Trophoblast cell (in vitro differentiated cells and primary cell): Measurements from ENCODE around the gene PRKAA1.
A peak's percentile ranks its signal among the peaks of the same experiment; 100 is the strongest.
"Not testable (repeated sequence)": the region's sequence is repeated elsewhere in the genome, so short reads cannot be mapped to it uniquely, and the experiment has no call there.

Experiments used
- DNase-seq, 2 donors: peaks; one replicate each; pipeline ENCODE4 v3.0.0-alpha.2; 2016
- H2AFZ ChIP-seq: 2 replicates; pipeline ENCODE4 v1.6.1; 2013; ENCODE audit warnings: low read length, moderate library complexity, mild to moderate bottlenecking; ENCODE audit not compliant: insufficient read depth, poor library complexity
- H2AK5ac ChIP-seq: 2 replicates; pipeline ENCODE4 v1.6.1; 2013; ENCODE audit warnings: mild to moderate bottlenecking, low read length
- H2BK120ac ChIP-seq: 2 replicates; pipeline ENCODE4 v1.6.1; 2013; ENCODE audit warnings: low read length, mild to moderate bottlenecking, moderate library complexity; ENCODE audit not compliant: insufficient read depth, poor library complexity
- H2BK12ac ChIP-seq: 2 replicates; pipeline ENCODE4 v1.6.1; 2013; ENCODE audit warnings: mild to moderate bottlenecking, low read length, moderate library complexity
- H2BK5ac ChIP-seq: 2 replicates; pipeline ENCODE4 v1.6.1; 2013; ENCODE audit warnings: low read length, low read depth, moderate library complexity, mild to moderate bottlenecking; ENCODE audit not compliant: poor library complexity
- H3K14ac ChIP-seq: 2 replicates; pipeline ENCODE4 v1.6.1; 2013; ENCODE audit warnings: mild to moderate bottlenecking, low read length
- H3K18ac ChIP-seq: 2 replicates; pipeline ENCODE4 v1.6.1; 2013; ENCODE audit warnings: mild to moderate bottlenecking, low read length
- H3K23ac ChIP-seq: 2 replicates; pipeline ENCODE4 v1.6.1; 2013; ENCODE audit warnings: low read length
- H3K27ac ChIP-seq: 2 replicates; pipeline ENCODE4 v1.5.1; 2013; ENCODE audit warnings: low read depth, mild to moderate bottlenecking, inconsistent platforms, low read length, moderate library complexity
- H3K27me3 ChIP-seq: 2 replicates; pipeline ENCODE4 v1.6.1; 2013; ENCODE audit warnings: inconsistent platforms, mild to moderate bottlenecking, low read length, moderate library complexity; ENCODE audit not compliant: insufficient read depth
- H3K36me3 ChIP-seq, 2 experiments: 1 replicate in 1 of 2; 2 replicates in 1 of 2; pipeline ENCODE4 v1.6.1; 2013; ENCODE audit warnings: low read length in 2 of 2, mild to moderate bottlenecking in 2 of 2, moderate library complexity in 1 of 2; ENCODE audit not compliant: insufficient read depth in 2 of 2, control insufficient read depth in 1 of 2
- H3K4ac ChIP-seq: 2 replicates; pipeline ENCODE4 v1.6.1; 2013; ENCODE audit warnings: low read depth, mild to moderate bottlenecking, low read length, moderate library complexity
- H3K4me1 ChIP-seq, 2 experiments: 1 replicate in 1 of 2; 2 replicates in 1 of 2; pipeline ENCODE4 v1.6.1; 2013; ENCODE audit warnings: low read length in 2 of 2, mild to moderate bottlenecking in 2 of 2, moderate library complexity in 1 of 2; ENCODE audit not compliant: insufficient read depth in 2 of 2, control insufficient read depth in 1 of 2
- H3K4me2 ChIP-seq: 2 replicates; pipeline ENCODE4 v1.6.1; 2013; ENCODE audit warnings: inconsistent platforms, mild to moderate bottlenecking, low read length, moderate library complexity
- H3K4me3 ChIP-seq: 2 replicates; pipeline ENCODE4 v1.5.1; 2013; ENCODE audit warnings: mild to moderate bottlenecking, low read depth, low read length, inconsistent platforms
- H3K79me1 ChIP-seq: one replicate; pipeline ENCODE4 v1.6.1; 2013; ENCODE audit warnings: low read length
- H3K79me2 ChIP-seq: 2 replicates; pipeline ENCODE4 v1.6.1; 2013; ENCODE audit warnings: low read length, mild to moderate bottlenecking; ENCODE audit not compliant: control insufficient read depth, insufficient read depth, poor library complexity
- H3K9ac ChIP-seq: 2 replicates; pipeline ENCODE4 v1.6.1; 2013; ENCODE audit warnings: mild to moderate bottlenecking, low read length
- H3K9me3 ChIP-seq: 2 replicates; pipeline ENCODE4 v1.6.1; 2013; ENCODE audit warnings: low read depth, mild to moderate bottlenecking, control low read depth, inconsistent platforms, low read length; ENCODE audit not compliant: insufficient read depth
- H4K12ac ChIP-seq: 2 replicates; pipeline ENCODE4 v1.6.1; 2013; ENCODE audit warnings: low read depth, mild to moderate bottlenecking, low read length, moderate library complexity
- H4K8ac ChIP-seq: 2 replicates; pipeline ENCODE4 v1.6.1; 2013; ENCODE audit warnings: low read depth, mild to moderate bottlenecking, low read length, moderate library complexity
- H4K91ac ChIP-seq: one replicate; pipeline ENCODE4 v1.6.1; 2013; ENCODE audit warnings: low read depth, mild to moderate bottlenecking, low read length, moderate library complexity
- WGBS: extraction: QIAGEN DNeasy Blood & Tissue Kit; methylation state at CpG from one replicate; pipeline ENCODE4 v1.1.7; 2013; ENCODE audit warnings: missing lambda C conversion rate; ENCODE audit not compliant: insufficient read length, insufficient coverage; ENCODE audit errors: extremely low coverage; 5-methylcytosine and 5-hydroxymethylcytosine counted together

PRKAA1 gene

DNA sequence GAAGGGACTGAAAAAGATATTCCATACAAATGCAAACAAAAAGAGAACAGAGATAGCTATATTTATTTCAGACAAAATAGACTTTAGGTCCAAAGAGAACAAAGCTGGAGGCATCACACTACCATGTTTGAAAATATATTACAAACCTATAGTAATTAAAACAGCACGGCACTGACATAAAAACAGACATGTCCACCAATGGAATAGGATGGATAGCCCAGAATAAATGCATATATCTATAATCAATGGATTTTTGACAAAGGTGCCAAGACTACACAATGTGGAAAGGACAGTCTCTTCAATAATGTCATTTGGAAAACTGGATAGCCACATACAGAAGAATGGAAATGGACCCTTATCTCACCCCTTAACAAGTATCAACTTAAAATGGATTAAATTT, 10.2 kb downstream of the PRKAA1 start:
- no peak for DNase-seq
- Histone ChIP-seq H3K4me1 (no peaks in the 10 kb centered on the region), H2AK5ac (no peak overlapping the region), H3K23ac (no peak overlapping the region), H3K27me3 (no peaks in the 10 kb centered on the region), H3K4me3 (no peak overlapping the region), H2BK120ac (no peak overlapping the region), H3K27ac (no peak overlapping the region), H4K8ac (no peak overlapping the region), H3K14ac (no peak overlapping the region), H3K9ac (no peak overlapping the region), H2AFZ (no peak overlapping the region), H3K79me2 (no peaks in the 10 kb centered on the region), H3K79me1 (no peaks in the 10 kb centered on the region), H3K36me3 (peaks cover 0 to 2% of the 10 kb centered on the region in 2 experiments), H2BK5ac (no peak overlapping the region), H3K4ac (no peak overlapping the region), H4K91ac (no peak overlapping the region), H3K18ac (no peak overlapping the region), H2BK12ac (no peak overlapping the region), H4K12ac (no peak overlapping the region), H3K9me3 (no peaks in the 10 kb centered on the region), H3K4me2 (no peak overlapping the region)
- no CpG with 5 or more reads among the region's 1 CpG for WGBS

DNA sequence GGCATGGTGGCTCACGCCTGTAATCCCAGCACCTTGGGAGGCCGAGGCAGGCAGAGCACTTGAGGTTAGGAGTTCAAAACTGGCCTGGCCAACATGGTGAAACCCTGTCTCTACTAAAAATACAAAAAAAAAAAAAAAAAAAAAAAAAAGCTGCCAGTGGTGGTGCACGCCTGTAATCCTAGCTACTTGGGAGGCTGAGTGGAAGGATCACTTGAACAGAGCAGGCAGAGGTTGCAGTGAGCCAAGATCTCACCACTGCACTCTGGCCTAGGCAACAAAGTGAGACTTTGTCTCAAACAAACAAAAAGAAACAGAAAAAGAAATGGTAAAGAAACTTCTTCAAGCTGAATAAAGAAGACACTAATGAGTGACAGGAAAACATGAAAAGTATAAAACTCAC, 11.5 kb downstream of the PRKAA1 start:
- DNase-seq, H2AK5ac ChIP-seq: not testable (repeated sequence)
- no CpG with 5 or more reads among the region's 3 CpGs for WGBS

DNA sequence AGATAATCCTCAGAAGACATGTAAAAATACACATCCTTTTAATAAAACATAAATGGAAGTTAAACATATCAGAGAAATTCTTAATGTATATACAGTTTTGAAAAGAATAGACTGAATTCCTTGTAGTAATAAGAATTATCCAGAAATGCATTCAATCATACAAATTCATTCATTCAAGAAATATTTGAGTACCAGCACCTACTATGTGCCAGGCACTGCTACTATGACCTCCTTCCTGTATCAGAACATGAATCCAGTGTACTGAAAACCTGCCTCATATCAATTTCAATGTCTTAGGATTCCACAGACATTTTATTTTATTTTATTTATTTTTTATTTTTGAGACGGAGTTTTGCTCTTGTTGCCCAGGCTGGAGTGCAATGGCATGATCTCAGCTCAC, 13.3 kb downstream of the PRKAA1 start:
- Histone ChIP-seq H3K27ac (no peak overlapping the region), H4K8ac (no peak overlapping the region), H3K4me2 (no peak overlapping the region)

More for the DNA sequence above, 11.5 kb downstream of the PRKAA1 start:
- not testable (repeated sequence) for H3K36me3 ChIP-seq, H3K4ac ChIP-seq, H2BK5ac ChIP-seq, H3K9me3 ChIP-seq, H3K4me3 ChIP-seq, H3K4me1 ChIP-seq, H4K91ac ChIP-seq, H2BK120ac ChIP-seq, H2AFZ ChIP-seq, H3K14ac ChIP-seq, H3K79me2 ChIP-seq, H3K4me2 ChIP-seq, H3K18ac ChIP-seq, H3K79me1 ChIP-seq, H4K8ac ChIP-seq, H3K27me3 ChIP-seq, H2BK12ac ChIP-seq, H3K23ac ChIP-seq, H3K27ac ChIP-seq, H3K9ac ChIP-seq, H4K12ac ChIP-seq

DNA sequence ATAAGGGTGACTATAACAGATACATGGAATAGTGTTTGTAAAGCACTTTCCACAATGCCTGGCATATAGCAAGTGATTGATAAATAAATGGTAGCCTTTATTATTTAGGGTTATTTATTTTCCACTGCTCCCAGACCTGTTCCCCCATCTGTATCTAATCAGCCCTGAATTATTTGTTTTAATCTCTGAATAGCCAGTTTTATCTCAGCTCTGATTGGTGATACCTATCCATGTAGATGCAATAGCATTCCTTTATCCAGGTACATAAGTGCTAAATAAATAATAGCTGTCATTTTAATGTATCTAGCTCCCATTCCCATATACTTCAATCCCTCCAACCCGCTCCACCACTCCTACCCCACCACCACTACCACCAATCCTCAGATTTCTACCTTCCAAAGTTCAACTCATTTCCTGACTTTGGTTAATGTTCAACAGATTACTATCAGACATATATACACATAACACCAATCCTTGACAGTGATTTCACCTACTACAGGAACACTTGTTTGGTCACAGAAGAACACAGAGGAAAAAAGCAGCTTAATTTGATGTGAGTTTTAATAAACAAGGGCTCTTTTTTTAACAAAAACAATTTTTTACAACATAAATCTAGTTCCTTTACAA, 14.0 kb downstream of the PRKAA1 start:
- H3K4me3 ChIP-seq = no peak overlapping the region
- H3K27me3 ChIP-seq = no peaks in the 10 kb centered on the region
- no peak overlapping the region for H2AFZ ChIP-seq
- 100% methylated on average over 1 of the region's 1 CpG for WGBS
- peaks cover 3% of the 10 kb centered on the region for H3K79me2 ChIP-seq
- H4K8ac ChIP-seq = no peak overlapping the region
- peaks cover 0 to 2% of the 10 kb centered on the region in 2 experiments for H3K36me3 ChIP-seq
- no peak overlapping the region for H4K12ac ChIP-seq
- H3K14ac ChIP-seq = no peak overlapping the region
- H3K9me3 ChIP-seq = no peaks in the 10 kb centered on the region
- H3K23ac ChIP-seq = no peak overlapping the region
- H3K27ac ChIP-seq = no peak overlapping the region
- peaks cover 0 to 2% of the 10 kb centered on the region in 2 experiments for H3K4me1 ChIP-seq
- H3K4ac ChIP-seq = peak overlapping the region; percentile 62
- no peak overlapping the region for H2BK5ac ChIP-seq
- no peak overlapping the region for H4K91ac ChIP-seq
- H3K4me2 ChIP-seq = no peak overlapping the region
- H2BK120ac ChIP-seq = no peak overlapping the region
- H3K18ac ChIP-seq = no peak overlapping the region
- H3K9ac ChIP-seq = no peak overlapping the region
- H2BK12ac ChIP-seq = no peak overlapping the region
- H3K79me1 ChIP-seq = no peaks in the 10 kb centered on the region
- H2AK5ac ChIP-seq = no peak overlapping the region
- DNase-seq = no peak

More for the DNA sequence above, 13.3 kb downstream of the PRKAA1 start:
- Histone ChIP-seq H3K79me2 (peaks cover 3% of the 10 kb centered on the region), H3K23ac (no peak overlapping the region), H3K79me1 (no peaks in the 10 kb centered on the region), H2AK5ac (no peak overlapping the region), H3K9ac (no peak overlapping the region), H3K4ac (no peak overlapping the region), H3K4me3 (no peak overlapping the region), H3K36me3 (peaks cover 0 to 2% of the 10 kb centered on the region in 2 experiments), H4K91ac (no peak overlapping the region), H2BK12ac (no peak overlapping the region), H3K4me1 (peaks cover 0 to 2% of the 10 kb centered on the region in 2 experiments), H2BK5ac (no peak overlapping the region), H3K9me3 (no peaks in the 10 kb centered on the region), H3K18ac (no peak overlapping the region), H2AFZ (no peak overlapping the region), H3K14ac (no peak overlapping the region), H3K27me3 (no peaks in the 10 kb centered on the region), H4K12ac (no peak overlapping the region), H2BK120ac (no peak overlapping the region)
- WGBS = no CpG with 5 or more reads among the region's 1 CpG
- DNase-seq = no peak
